ENCODE data around the gene OPCML.

Gene OPCML

DNA sequence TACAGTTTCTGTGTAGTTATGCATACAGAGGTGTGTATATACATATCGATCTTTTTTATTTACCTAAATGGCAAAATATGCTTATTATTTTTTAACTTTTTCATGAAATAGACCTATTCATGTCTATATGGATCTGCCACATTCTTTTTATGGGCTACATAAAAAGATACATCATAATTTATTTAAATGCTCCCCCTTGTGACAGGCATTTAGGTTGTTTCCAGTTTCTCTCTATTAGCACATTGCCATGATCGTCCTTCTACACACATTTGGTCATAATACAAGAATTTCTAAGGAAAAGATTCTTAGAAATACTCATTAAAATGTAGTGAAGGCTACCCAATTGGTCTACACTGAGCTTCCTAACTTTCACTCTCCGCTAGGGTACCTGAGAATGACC, 1067.4 kb downstream of the OPCML start:
- DNase-seq (ENCODE audit: low read depth): no peak

DNA sequence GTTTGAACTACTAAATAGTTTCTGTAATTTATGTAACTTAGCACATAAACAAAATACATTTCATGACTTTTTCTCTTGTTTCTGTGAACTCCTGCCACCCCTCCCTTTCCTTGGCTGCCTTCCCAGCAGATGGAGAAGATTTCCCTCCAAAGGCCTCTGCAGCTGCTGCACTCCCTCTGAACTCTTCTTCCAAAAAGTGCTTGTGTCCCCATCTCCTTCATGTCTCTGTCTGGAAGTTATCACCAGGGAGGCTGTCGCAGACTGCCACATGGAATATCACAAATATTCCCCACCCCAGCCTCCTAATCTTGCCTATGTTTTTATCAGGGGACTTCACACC, 1068.3 kb downstream of the OPCML start:
- no peak for DNase-seq (ENCODE audit: low read depth)

DNA sequence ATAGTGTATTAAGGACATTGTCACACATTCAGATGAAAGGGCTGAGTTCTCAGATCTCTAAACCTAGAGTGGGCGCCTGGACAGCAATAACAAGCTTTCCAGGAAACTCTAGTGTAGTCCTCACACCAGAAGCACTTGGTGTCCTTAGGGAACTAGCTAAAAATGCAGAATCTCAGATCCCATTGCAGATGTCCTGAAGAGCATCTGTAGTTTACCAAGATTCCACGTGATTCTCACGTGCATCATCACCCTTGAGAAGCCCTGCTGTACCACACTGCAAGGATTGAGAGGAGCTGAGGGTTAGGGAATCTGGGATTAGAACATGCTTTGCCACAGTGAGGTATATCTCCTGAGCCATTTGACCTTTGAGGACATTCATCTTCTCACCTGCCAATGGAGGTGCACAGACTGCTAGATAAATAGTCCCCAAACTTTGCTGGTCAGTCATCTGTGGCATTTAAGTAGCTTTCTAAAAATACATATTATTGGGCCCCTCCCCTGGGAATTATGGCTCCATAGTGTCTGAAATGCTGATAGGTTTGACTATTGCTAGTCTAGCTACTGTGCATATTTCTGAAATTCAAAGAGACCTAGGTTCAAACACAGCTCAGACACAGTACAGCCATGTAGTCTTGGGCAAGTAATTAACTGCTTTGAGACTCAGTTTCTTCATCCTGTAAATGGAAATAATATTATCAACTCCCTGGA, 1068.9 kb downstream of the OPCML start:
- DNase-seq (ENCODE audit: low read depth): no peak

DNA sequence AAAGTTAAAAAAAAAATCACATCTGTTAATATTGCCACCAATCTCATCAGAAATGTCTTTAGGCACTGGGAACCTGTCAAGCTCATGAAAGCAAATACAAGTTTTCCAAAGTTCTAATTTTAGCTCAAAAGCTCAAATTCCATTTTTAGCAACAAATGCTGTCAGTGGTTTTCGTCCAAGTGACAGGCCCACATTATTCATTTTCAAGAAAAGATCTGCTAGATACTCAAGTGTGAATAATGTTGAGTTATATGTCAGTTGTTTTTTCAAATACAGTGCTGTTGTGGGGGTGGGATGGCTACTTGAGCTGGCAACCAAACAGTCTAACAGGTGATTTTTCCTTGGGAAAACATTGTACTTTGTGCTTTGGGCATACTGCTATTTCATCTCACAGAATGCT, 1072.6 kb downstream of the OPCML start:
- no peak for DNase-seq (ENCODE audit: low read depth)

DNA sequence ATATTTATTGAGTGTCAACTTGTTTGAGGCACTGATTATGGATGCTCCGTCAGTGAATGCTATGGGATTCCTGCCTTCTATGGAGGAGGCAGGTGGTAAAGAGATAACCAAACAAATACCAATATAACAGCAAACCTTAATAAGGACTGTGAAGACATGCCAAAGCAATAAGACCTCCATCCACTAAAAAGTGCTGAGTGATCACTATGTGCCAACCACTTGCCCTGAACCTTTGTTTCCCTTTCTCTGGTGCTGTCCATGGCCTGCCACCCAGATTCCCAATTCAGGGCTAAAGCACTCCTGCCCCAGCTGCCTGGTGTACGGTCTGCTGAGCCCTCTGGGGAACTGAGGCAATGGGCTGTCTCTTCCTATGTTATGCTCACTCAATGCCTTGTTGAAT, 1074.9 kb downstream of the OPCML start:
- DNase-seq (ENCODE audit: low read depth): no peak

DNA sequence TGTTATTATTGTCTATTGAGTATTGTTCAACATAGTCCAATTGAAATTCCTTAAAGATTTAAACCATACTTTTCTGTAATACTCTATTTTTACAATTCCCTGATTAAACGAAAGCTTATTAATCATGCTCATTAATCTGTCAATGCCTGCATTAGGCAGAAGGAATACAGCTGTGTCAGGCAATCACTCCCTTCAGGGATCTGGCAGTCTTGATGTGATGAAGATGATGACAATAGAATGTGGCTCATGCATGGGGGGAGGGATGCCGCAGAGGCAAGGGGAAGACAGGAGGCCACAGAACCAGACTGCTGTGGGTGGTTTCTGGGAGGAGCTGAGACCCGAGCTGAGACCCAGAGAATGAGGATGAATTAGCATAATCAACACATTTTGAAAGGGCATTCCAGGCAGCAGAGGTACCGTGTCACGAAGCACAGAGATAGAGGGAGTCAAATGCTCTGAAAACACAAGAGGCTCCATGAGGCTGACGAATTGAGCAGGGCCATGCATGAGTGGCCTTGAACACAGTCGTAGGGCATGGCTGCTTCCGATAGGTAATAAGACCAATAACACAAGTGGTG, 1075.5 kb downstream of the OPCML start:
- no peak for DNase-seq (ENCODE audit: low read depth)

DNA sequence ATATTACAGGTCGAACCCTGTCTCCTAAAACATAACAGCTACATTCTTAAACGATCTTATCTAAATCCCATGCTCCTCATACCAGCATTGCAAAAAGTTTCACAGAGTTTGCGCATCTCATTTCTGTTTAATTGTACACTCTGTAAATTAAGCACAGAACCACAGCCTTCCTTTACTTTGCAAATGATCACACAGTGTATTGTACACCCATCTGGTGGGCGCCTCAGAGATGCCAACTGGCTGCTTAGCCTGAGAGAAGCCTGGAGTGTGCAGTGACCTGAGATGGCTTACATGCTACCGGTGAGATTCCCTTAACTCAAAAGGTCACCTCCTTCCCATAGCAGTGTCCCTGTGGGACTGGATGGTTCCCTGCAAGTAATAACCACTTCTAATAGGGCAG, 1077.3 kb downstream of the OPCML start:
- DNase-seq (ENCODE audit: low read depth): no peak

DNA sequence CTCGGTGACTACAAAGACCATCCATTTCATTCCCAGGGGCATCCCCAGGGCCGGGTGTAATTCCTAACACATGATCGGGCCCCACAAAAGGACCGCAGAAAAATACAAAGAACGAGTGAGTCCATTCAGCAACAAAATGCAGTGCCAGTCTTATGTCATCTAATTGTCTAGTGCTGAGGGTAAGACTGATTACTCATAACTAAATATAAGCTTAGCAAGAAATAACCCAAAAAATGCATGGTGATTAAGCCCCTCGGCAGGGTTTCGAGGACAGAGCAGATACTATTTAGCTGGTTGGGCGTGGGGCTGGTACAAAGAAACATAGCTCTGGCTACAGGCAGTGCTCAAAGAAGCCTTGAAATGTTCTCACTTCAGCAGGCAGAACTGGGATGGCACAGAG, 1078.9 kb downstream of the OPCML start:
- no peak for DNase-seq (ENCODE audit: low read depth)

DNA sequence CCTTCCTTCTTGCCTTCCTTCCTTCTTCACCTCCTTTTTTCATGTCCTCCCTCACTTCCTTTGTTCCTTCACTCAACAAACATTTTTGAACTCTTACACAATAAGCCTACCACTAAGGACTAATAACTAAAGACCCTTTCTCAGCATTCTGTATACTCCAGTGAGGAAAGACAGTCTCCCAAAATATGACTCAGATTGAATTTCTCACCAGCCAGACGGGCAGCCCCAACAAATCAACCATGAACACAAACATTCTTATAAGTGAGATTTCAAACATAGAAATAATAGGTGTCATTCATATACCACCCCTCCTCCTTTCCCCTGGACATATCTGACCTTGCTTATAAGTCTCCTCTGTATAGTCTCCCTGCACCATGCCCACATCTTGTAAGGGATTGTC, 1079.7 kb downstream of the OPCML start:
- no peak for DNase-seq (ENCODE audit: low read depth)

DNA sequence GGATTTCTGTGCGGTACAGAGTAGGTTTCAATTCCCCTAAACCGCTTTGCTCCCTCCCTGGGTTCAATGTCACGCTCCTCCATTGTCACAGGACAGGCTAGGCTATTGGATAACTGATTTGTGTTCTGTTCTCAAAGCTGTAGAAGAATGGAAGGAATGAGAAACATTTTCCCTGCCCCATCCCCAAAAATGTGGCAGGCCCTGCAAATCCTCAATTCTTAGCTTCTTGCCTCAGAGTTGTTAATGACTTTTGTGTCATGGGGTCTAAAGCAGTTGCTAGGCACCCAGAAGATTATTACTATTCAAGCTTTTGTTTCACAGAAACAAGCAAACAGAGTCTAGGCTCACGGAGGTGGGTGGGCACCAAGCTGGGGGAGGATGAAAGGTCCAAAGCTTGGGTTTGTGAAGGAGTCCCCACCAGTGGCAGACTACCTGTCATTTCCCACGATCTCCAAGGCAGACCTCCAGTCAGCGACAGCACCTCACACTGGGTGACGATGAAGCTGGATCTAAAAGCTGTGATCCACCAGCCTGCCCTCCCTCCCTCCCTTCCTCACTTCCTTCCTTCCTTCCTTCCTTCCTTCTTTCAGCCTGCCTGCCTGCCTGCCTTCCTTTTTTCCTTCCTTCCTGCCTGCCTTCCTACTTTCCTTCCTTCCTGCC, 1080.2 kb downstream of the OPCML start:
- no peak for DNase-seq (ENCODE audit: low read depth)

DNA sequence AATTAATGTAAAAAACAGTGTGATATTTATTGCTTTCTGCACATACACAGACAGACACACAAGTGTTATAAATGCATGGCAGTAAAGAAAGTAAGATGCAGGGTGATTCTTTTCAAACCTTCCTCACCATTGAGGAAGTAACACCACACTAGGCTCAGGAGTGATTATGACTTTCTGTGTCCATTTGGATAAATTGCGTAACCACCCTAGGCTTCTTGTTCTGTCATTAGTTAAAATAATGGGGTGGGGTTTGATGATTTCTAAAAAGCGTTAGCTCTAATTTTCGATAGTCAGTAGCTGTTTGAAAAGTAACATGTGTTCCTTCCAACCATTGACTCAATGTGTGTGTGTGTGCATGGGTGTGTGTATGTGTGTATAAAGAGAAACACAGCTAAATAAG, 1081.7 kb downstream of the OPCML start:
- DNase-seq (ENCODE audit: low read depth): no peak

DNA sequence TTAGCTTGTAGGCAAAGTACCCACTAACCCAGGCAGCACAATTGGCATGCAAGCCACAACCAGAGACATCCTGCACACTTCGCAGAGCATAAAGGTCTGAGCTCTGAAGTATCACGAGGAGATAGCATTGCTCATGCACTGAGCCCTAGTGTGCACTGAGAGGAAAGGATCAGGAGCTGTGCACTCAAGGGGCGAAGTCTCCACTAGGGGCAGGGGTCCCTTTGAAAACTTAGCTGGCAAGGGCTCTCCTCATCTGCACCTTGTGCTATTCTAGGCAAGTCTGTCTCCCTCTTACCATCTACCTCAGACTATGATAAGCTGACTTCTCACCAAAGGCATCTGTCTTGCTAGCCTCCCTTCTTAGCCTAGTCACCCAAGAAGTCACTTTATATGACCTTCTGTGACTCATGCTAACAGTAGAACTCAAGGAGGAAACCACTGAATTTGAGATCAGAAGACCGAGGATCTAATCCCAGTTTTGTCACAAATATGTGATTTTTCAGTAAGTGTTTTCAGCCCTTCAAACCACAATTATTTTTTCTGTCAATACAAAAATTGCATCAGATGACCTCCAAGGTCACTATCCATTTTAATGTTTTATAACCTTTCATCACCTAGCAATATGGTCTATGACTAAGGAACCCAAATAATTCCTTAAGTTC, 1083.8 kb downstream of the OPCML start:
- no peak for DNase-seq (ENCODE audit: low read depth)

DNA sequence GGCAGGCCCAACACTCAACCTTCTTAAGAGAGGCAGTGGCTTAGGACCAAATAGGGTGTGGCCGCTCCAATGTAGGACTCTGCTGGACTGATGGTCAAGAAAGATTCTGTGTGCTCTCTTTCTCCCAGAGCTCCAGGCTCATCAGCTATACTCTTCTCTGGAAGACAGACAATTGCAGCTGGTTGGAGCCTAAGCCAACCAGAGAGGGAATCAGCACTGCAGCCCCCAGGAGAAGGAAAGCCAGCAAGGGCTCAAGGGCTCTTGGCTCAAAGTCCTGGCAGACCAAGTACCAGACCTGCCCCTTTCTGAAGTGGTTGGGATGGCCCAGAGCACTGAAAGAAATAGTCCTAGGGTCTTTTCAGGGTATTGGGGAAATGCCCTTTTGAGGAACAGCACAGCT, 1084.5 kb downstream of the OPCML start:
- DNase-seq (ENCODE audit: low read depth): no peak

DNA sequence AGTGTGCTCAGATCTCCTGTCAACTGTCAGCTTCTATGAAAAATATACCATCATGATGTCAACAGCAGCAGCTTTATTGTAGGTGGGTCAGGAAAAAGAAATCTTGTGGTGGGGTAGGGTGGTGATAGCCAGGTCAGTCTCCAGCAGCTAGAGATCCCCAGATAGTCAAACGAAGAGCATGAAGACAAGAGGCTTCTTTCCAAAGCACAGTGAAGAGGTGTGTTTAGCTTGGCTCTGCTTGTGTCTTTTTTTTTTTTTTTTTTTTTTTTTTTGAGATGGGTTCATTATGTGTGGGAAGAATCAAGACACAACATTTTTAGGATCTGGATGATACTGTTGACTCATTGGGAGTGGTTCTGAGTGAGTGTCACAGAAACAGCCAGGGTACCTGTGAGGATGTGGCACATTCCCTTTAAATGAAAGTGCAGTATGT, 1086.4 kb downstream of the OPCML start:
- no peak for DNase-seq (ENCODE audit: low read depth)

DNA sequence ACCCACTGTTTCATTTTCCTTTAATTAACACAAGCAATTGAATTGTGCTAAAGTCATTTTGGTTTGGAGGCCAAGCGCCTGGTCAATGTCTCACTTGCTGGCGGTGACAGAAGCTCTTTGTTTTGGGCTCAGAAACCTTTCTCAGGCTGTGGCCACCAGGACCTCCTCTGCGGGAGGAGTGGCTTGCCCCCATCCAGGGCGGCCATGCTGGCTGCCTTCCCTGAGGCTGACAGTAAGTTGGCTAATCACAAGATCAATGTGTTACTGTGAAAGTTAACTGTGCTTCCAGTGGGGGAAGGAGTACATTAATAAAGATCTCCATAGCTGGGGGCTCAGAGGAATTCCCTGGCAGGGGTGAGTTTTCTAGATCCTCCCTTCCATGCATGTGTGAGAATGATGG, 1087.4 kb downstream of the OPCML start:
- DNase-seq (ENCODE audit: low read depth): no peak

DNA sequence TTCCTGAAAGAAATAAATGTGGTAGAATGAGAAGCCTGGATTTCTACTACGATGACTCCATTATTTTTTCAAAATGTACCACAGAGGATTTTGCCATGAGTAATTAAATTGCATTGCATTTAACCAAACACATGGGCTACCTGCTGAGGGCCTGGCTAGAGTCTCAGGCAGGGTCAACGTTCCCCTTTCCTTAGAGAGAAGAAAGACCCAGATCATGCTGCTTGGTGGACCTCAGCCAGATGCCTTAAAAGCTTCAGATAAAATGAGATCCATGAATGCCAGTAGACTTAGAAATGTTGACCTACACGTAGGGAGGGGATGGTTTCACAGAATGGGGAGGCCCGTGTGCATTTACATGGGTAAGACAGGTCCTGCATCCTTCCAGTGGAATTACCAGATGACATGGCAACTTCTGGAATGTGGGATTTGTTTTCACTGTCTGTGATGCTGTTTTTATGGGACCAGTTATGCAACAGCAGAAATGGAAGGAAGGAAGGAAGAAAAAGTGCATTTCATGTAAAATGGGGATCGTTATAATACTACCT, 1092.5 kb downstream of the OPCML start:
- no peak for DNase-seq (ENCODE audit: low read depth)

DNA sequence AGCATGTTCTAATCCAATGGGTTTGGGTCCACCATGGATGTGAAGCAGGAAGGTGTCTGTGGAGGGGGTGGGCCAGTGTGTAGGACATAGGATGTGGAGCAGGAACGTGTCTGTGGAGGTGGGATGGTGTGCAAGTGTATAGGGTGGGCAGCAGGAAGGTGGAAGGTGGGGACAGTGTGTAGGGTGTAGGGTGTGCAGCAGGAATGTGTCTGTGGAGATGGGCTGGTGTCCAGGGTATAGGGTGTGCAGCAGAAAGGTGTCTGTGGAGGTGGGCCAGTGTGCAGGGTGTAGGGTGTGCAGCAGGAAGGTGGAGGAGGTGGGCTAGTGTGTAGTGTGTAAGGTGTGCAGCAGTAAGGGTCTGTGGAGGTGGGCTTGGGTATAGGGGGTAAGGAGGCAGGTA, 1093.9 kb downstream of the OPCML start:
- DNase-seq (ENCODE audit: low read depth): no peak

DNA sequence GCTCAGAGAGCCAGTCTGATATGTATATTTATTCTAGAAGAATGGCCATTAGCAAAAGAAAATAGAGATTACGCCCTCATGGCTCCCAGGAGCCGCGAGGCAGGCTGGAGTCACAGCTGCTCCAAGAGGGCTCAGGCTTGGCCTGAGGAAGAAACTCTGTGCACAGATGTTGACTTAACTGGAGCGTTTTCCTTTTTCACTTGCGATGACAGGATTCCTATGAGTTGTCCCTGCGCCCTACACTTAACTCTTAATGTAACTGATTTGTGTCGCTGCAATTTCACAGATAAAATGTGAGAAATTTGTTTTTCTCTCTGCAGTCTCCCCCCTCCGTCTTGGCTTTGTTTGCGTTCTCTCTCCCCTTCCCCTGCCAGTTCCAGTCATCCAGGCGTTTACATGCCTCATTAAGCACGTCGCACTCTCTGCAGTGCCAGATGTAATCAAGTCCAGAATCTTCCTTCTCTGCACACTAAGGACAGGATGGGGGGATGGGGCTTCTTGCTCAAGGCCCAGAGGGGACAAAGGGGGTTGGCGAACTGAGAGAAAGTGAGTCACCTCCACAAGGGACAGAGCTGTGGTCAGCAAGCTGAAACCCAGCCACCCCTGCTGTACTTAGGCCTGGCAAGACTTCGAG, 1101.8 kb downstream of the OPCML start:
- no peak for DNase-seq (ENCODE audit: low read depth)

DNA sequence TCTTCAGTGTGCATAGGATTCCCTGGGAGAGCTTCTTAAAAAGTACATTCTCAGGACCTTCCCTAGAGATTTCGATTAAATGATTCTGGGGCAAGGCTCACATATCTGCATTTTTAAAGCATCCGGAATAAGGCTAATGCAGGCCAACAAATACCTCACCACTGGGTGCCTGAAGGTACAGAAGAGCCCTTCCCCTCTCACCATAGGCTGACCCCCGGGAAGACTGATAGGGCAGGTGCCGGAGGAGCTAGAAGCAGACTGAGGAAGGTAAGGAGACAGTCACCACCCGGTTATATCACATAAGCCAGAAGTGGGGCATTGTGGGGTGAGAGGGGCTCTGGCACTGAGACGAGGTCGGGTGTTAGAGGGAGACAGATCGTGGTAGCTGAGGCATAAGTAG, 1102.6 kb downstream of the OPCML start:
- no peak for DNase-seq (ENCODE audit: low read depth)

DNA sequence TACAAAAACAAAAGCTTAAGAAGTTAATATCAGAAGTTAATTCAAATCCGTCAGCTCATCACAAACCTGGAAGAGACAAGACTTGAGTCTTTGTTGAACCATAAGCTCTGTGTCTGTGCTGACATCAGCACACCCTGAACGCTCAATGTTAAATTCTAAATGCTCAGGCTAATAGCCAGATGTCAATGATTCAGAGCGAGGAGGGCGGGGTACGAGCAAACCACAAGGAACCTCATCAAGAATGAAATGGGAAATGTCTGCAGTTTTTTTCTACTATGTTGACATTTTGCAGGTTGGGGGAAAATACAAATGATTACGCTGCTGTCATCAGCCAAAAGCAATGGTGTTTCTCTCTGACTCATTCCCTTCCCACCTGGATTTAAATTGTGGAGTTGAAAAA, 1104.7 kb downstream of the OPCML start:
- no peak for DNase-seq (ENCODE audit: low read depth)

DNA sequence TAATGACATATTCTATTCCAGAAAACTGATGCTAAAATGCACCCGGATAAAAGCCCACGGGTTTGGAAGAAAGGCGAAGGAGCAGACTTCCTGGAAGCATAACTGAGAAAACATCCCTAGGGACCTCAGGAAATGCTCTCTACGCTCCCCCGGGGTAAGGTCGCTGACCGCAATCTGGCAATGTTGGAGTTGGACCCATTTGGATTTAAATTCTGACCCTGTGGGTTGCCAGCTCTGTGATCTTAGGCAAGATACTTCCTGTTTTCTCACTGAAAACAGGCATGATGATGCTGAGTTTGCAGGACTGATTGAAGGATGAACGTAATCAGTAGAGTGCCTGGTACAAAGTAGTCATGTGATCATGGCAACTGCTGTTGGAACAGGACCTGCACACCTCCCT, 1107.9 kb downstream of the OPCML start:
- no peak for DNase-seq (ENCODE audit: low read depth)

DNA sequence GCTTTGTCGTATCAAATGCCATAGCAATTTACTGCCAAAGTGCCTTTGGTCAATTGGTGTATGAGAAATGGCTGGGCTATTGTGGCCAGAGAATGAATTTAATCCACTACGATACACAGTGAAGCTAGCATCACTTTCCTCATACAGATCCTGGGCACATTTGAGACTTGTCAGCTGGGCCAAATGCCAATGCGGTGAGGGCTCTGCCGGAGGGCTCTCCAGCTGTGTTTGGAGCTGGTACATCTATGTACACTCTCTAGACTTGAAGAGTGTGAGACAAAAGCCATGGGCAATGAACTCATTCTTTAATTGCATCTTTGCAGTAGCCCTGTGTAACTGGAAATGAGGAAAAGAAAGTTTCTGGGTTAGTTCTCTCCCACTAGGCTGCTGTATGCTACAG, 1109.0 kb downstream of the OPCML start:
- no peak for DNase-seq (ENCODE audit: low read depth)

DNA sequence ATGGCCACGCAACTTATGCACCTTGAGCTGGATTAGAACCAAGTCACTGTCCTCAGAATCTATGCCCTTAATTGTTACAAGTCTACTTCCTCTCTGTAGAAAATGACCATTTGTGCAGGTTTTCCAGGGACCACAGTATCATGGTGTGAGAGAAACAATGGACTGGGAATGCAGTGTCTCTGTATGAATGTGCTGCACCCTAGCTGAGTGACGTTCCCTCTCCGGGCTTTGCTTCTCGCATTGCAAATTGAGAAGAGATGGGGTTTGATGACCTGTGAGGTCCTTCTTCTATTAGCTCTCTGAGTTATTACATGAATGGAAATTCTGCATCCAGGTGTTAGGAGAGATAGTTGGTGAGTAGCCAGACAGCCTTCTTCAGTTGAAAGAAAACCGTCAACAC, 1109.6 kb downstream of the OPCML start:
- DNase-seq (ENCODE audit: low read depth): no peak

All from stimulated activated CD8-positive, alpha-beta memory T cell treated with anti-CD3 and anti-CD28 coated beads, Interleukin-15, amount 100 ng/mL, for 1 hour (primary cell).